CD8-positive, alpha-beta memory T cell (primary cell): ENCODE results near the gene APBA2. TPM values are rescaled to one million over a fixed set of nuclear protein-coding genes. Genes with fewer than 3 reads are reported as not detected.

Experiments
- CTCF ChIA-PET: fragments of 350-600 bp; sonication (Branson Sonifier 250); formaldehyde crosslinking; loops from one replicate; lab custom pipeline; 2021; ENCODE audit warnings: antibody characterized with exemption; lab: Charles Lee
- POLR2A ChIA-PET: fragments of 350-600 bp; sonication (Branson Sonifier 250); formaldehyde crosslinking; loops from one replicate; lab custom pipeline; 2021; ENCODE audit warnings: antibody characterized with exemption; lab: Charles Lee
- DNase-seq, 5 donors: peaks; one replicate each; pipeline versions ENCODE4 v3.0.0 to v3.0.0-alpha.2; 2020 to 2022; ENCODE audit warnings: mixed read lengths in 1 of 5
- H3K27ac ChIP-seq: one replicate; pipeline ENCODE4 v1.7.0; 2013; ENCODE audit warnings: low read depth, mild to moderate bottlenecking, low read length, moderate library complexity
- H3K27me3 ChIP-seq: 2 replicates; pipeline ENCODE4 v1.7.0; 2013; ENCODE audit warnings: low read length, mild to moderate bottlenecking; ENCODE audit not compliant: insufficient read depth, poor library complexity, severe bottlenecking
- H3K36me3 ChIP-seq: 2 replicates; pipeline ENCODE4 v1.7.0; 2013; ENCODE audit warnings: mild to moderate bottlenecking, low read length, moderate library complexity; ENCODE audit not compliant: insufficient read depth
- H3K4me1 ChIP-seq: 2 replicates; pipeline ENCODE4 v1.7.0; 2013; ENCODE audit warnings: mild to moderate bottlenecking, low read length, moderate library complexity; ENCODE audit not compliant: insufficient read depth
- H3K4me3 ChIP-seq: 2 replicates; pipeline ENCODE4 v1.7.0; 2013; ENCODE audit warnings: mild to moderate bottlenecking, low read length
- H3K9me3 ChIP-seq: 2 replicates; pipeline ENCODE4 v1.7.0; 2013; ENCODE audit warnings: mild to moderate bottlenecking, low read length
- H3K27ac Mint-ChIP-seq, 8 donors: one replicate each; pipeline ENCODE4 v1.8.0; 2020 to 2021; ENCODE audit warnings: mixed read lengths in 8 of 8, mild to moderate bottlenecking in 6 of 8, inconsistent platforms in 3 of 8, moderate library complexity in 3 of 8
- H3K27me3 Mint-ChIP-seq, 2 donors: one replicate each; pipeline ENCODE4 v1.8.0; 2020 to 2021; ENCODE audit warnings: mixed read lengths in 2 of 2, mild to moderate bottlenecking in 1 of 2, moderate library complexity in 1 of 2
- H3K36me3 Mint-ChIP-seq, 3 donors: one replicate each; pipeline ENCODE4 v1.8.0; 2020 to 2021; ENCODE audit warnings: mixed read lengths in 3 of 3, inconsistent platforms in 1 of 3, mild to moderate bottlenecking in 1 of 3
- H3K4me1 Mint-ChIP-seq, 3 donors: one replicate each; pipeline ENCODE4 v1.8.0; 2020 to 2021; ENCODE audit warnings: mixed read lengths in 3 of 3, inconsistent platforms in 1 of 3, mild to moderate bottlenecking in 1 of 3
- H3K4me3 Mint-ChIP-seq, 7 donors: one replicate each; pipeline ENCODE4 v1.8.0; 2020 to 2021; ENCODE audit warnings: mixed read lengths in 7 of 7, mild to moderate bottlenecking in 6 of 7, moderate library complexity in 4 of 7, inconsistent platforms in 2 of 7
- H3K9me3 Mint-ChIP-seq, 5 donors: one replicate each; pipeline ENCODE4 v1.8.0; 2020 to 2022; ENCODE audit warnings: mixed read lengths in 5 of 5, mild to moderate bottlenecking in 3 of 5, moderate library complexity in 2 of 5, inconsistent platforms in 1 of 5
- polyA plus RNA-seq: library from polyadenylated mRNA; unstranded; fragments of 300-500 nt; fragmentation: Illumina TruSeq; gene quantifications from one replicate; pipeline ENCODE4 v1.2.3, GENCODE V29; 2021
- total RNA-seq, 2 experiments: library from RNA; stranded (reverse); gene quantifications; one replicate each; pipeline ENCODE4 v1.2.3, GENCODE V29; 2021

The APBA2 gene
- total and polyA plus RNA-seq, 3 experiments from 2014 or later, result 15.7 to 38.8 (median 18.0) TPM

DNA sequence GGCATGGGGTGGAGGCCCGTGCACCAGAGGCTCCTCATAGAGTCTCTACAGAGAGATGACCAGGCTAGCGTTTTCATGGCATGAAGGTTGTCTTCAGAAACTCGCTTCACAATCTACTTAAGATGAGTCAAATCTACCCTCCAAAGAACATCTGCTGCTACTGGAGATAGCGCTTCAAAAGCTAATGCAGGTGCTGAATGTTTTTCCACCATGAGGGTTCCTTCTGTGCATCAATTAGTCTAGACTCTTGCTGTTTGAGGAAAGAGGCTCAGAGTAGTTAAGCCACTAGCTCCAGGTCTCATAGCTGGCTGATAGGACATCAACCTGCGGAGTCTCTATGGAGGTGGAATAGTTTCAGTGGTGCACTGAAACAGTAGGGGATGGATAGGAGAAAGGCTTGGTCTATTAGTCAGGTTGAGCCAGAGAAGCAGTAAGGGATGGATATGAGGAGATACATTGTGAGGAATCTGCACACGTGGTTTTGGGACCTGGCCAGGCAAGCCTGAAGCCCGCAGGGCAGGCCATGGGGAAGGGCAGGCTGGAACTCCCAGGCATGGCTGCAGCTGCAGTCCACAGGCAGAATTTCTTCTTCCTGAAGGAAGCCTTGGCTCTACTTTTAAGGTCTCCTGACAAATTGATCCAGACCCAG lies 117.5 kb downstream of the APBA2 start:
- ChIA-PET CTCF (no interaction called here), POLR2A (no interaction called here)
- H3K9me3 ChIP-seq, result no peaks in the 10 kb centered on the region
- Mint-ChIP-seq H3K4me3 (peak overlapping the region in 1 of 7 donors; percentile 12), H3K27ac (peak overlapping the region in 3 of 8 donors; percentile 34 to 94 (median 66)), H3K9me3 (no peaks in the 10 kb centered on the region), H3K4me1 (peaks cover 23 to 51% (median 28%) of the 10 kb centered on the region in 3 donors), H3K27me3 (no peaks in the 10 kb centered on the region), H3K36me3 (peaks cover 0 to 48% (median 3%) of the 10 kb centered on the region in 3 donors)
- H3K4me1 ChIP-seq, result peaks cover 7% of the 10 kb centered on the region
- H3K27me3 ChIP-seq, result no peaks in the 10 kb centered on the region
- DNase-seq, result no peak
- H3K36me3 ChIP-seq, result no peaks in the 10 kb centered on the region
- H3K4me3 ChIP-seq, result no peak overlapping the region
- no peak overlapping the region for H3K27ac ChIP-seq

DNA sequence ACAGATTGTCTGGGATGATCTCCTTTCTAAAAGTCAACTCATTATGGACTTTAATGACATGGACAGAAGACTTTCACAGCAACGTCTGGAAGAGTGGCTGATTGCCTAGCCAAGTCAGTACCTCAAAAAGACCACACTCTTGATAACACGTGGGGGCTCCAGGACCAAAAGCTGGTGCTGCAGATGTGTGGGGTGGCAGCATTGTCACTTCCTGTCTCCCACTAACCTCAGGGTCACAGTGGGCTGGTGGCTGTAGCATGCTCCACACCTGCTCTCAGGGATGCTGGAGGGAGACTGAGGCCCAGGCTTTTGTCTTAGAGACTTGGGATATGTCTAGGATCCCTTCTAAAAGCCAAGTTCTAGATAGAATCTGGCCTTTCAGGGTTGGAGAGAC lies 118.1 kb downstream of the APBA2 start:
- Histone ChIP-seq H3K36me3 (no peaks in the 10 kb centered on the region), H3K4me1 (peaks cover 7% of the 10 kb centered on the region), H3K9me3 (no peaks in the 10 kb centered on the region), H3K27ac (no peak overlapping the region), H3K4me3 (no peak overlapping the region), H3K27me3 (no peaks in the 10 kb centered on the region)
- no peaks in the 10 kb centered on the region for H3K27me3 Mint-ChIP-seq
- H3K4me1 Mint-ChIP-seq, result peaks cover 23 to 55% (median 32%) of the 10 kb centered on the region in 3 donors
- peak overlapping the region in 2 of 8 donors; percentile 34 to 60 for H3K27ac Mint-ChIP-seq
- H3K36me3 Mint-ChIP-seq, result peaks cover 0 to 45% (median 0%) of the 10 kb centered on the region in 3 donors
- ChIA-PET POLR2A (no interaction called here), CTCF (no interaction called here)
- no peak overlapping the region for H3K4me3 Mint-ChIP-seq
- DNase-seq, result peak in 1 of 5 donors; percentile 15
- no peaks in the 10 kb centered on the region for H3K9me3 Mint-ChIP-seq

DNA sequence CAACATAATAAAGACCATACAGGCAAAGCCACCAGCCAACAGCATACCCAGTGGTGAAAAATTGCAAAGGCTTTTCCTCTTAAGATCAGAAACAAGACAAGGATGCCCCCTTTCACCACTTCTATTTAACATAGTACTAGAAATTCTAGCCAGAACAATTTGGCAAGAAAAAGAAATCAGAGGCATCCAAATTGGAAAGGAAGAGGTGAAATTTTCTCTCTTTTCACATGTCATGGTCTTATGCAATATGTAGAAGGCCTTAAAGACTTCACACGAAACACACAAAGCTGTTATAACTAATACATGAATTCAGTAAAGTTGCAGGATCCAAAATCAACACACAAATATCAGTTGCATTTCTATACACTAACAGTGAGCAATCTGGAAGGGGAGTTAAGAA lies 120.2 kb downstream of the APBA2 start:
- Histone ChIP-seq H3K4me3 (no peak overlapping the region), H3K27me3 (no peaks in the 10 kb centered on the region), H3K36me3 (no peaks in the 10 kb centered on the region), H3K4me1 (peaks cover 7% of the 10 kb centered on the region), H3K9me3 (no peaks in the 10 kb centered on the region), H3K27ac (no peak overlapping the region)
- no peak overlapping the region for H3K27ac Mint-ChIP-seq
- POLR2A ChIA-PET, result no interaction called here
- H3K36me3 Mint-ChIP-seq, result peaks cover 0 to 31% (median 0%) of the 10 kb centered on the region in 3 donors
- peaks cover 25 to 65% (median 33%) of the 10 kb centered on the region in 3 donors for H3K4me1 Mint-ChIP-seq
- no peak overlapping the region for H3K4me3 Mint-ChIP-seq
- H3K27me3 Mint-ChIP-seq, result no peaks in the 10 kb centered on the region
- no peak for DNase-seq
- CTCF ChIA-PET, result interaction anchor here (1.2 kb wide), 1 partner anchor 84 kb away, joined by 3 read pairs; no protein-coding TSS in a partner anchor
- no peaks in the 10 kb centered on the region for H3K9me3 Mint-ChIP-seq

DNA sequence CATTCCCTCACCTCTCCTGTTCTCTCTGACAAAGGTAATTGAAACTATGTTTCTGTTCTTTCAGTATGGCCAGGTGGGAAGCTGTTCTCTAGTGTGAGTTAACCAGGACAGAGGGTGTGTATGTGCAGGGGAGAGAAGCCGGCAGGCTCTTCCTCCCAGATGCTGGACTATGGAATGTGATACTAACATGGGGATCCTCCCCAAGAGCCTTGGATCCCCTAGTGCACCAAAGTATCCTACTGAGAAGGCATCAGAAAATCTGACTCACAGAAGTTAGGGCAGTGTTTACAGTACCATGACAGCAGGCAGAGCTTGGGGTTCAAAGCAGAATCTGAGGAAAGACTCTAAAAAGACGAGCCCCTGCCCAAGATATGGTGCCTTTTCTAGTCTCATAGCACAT lies 123.1 kb downstream of the APBA2 start:
- no peaks in the 10 kb centered on the region for H3K36me3 ChIP-seq
- H3K4me3 Mint-ChIP-seq, result no peak overlapping the region
- DNase-seq, result no peak
- peaks cover under 1% of the 10 kb centered on the region for H3K4me1 ChIP-seq
- peaks cover 0 to 22% (median 2%) of the 10 kb centered on the region in 3 donors for H3K36me3 Mint-ChIP-seq
- no peaks in the 10 kb centered on the region for H3K27me3 Mint-ChIP-seq
- H3K9me3 ChIP-seq, result no peaks in the 10 kb centered on the region
- peaks cover 16 to 63% (median 26%) of the 10 kb centered on the region in 3 donors for H3K4me1 Mint-ChIP-seq
- H3K4me3 ChIP-seq, result no peak overlapping the region
- H3K27ac Mint-ChIP-seq, result peak overlapping the region in 2 of 8 donors; percentile 3 to 26
- H3K9me3 Mint-ChIP-seq, result no peaks in the 10 kb centered on the region
- ChIA-PET CTCF (no interaction called here), POLR2A (interaction anchor here (0.7 kb wide), 1 partner anchor 21 kb away, joined by 3 read pairs; no protein-coding TSS in a partner anchor)
- H3K27ac ChIP-seq, result no peak overlapping the region
- H3K27me3 ChIP-seq, result no peaks in the 10 kb centered on the region

DNA sequence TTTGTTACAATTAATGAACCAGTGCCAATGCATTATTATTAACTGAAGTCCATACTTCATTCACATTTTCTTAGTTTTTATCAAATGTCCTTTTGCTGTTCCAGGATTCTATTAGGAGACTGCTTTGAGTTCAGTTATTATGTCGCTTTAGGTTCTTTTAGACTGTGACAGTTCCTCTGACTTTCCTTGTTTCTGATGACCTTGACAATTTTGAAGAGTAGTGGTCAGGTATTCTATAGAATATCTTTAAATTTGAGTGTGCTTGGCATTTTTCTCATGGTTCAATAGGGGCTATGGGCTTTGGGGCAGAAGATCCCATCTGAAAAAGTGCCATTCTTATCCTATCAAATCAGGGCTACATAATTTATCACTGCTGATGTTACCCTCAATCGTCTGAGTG lies 126.3 kb downstream of the APBA2 start:
- Mint-ChIP-seq H3K27me3 (peaks cover 0 to 1% of the 10 kb centered on the region in 2 donors), H3K4me1 (peaks cover 12 to 80% (median 33%) of the 10 kb centered on the region in 3 donors), H3K9me3 (no peaks in the 10 kb centered on the region), H3K4me3 (no peak overlapping the region), H3K36me3 (peaks cover 0 to 37% (median 3%) of the 10 kb centered on the region in 3 donors), H3K27ac (peak overlapping the region in 1 of 8 donors; percentile 35)
- peaks cover 6% of the 10 kb centered on the region for H3K36me3 ChIP-seq
- H3K27me3 ChIP-seq, result no peaks in the 10 kb centered on the region
- H3K4me1 ChIP-seq, result peaks cover 8% of the 10 kb centered on the region
- DNase-seq, result no peak
- H3K27ac ChIP-seq, result no peak overlapping the region
- H3K9me3 ChIP-seq, result no peaks in the 10 kb centered on the region
- H3K4me3 ChIP-seq, result no peak overlapping the region
- POLR2A ChIA-PET, result no interaction called here
- CTCF ChIA-PET, result no interaction called here

DNA sequence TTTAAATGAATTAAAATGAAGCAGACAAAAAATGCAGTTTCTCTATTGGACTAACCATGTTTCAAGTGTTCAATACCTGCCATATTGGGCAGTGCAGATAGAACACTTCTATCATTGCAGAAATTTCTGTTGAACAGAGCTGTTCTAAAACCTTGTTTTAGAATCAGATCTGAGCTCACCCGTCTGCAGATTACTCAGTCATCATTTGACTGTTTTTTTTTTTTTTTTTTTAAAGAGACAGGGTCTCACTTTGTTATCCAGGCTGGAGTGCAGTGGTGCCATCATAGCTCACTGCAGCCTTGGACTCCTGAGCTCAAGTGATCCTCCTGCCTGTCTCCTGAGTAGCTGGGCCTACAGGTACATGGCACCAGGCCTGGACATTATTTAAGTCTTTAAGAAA lies 128.7 kb downstream of the APBA2 start:
- Histone ChIP-seq H3K27ac (no peak overlapping the region), H3K9me3 (no peaks in the 10 kb centered on the region), H3K36me3 (peaks cover 6% of the 10 kb centered on the region), H3K4me1 (peaks cover 8% of the 10 kb centered on the region), H3K27me3 (no peaks in the 10 kb centered on the region), H3K4me3 (no peak overlapping the region)
- ChIA-PET POLR2A (no interaction called here), CTCF (interaction anchor here (1.6 kb wide), 1 partner anchor 87 kb away, joined by 3 read pairs; no protein-coding TSS in a partner anchor)
- no peak overlapping the region for H3K4me3 Mint-ChIP-seq
- H3K9me3 Mint-ChIP-seq, result no peaks in the 10 kb centered on the region
- H3K36me3 Mint-ChIP-seq, result peaks cover 0 to 30% (median 3%) of the 10 kb centered on the region in 3 donors
- peaks cover 0 to 1% of the 10 kb centered on the region in 2 donors for H3K27me3 Mint-ChIP-seq
- no peak overlapping the region for H3K27ac Mint-ChIP-seq
- DNase-seq, result no peak
- peaks cover 12 to 84% (median 39%) of the 10 kb centered on the region in 3 donors for H3K4me1 Mint-ChIP-seq

DNA sequence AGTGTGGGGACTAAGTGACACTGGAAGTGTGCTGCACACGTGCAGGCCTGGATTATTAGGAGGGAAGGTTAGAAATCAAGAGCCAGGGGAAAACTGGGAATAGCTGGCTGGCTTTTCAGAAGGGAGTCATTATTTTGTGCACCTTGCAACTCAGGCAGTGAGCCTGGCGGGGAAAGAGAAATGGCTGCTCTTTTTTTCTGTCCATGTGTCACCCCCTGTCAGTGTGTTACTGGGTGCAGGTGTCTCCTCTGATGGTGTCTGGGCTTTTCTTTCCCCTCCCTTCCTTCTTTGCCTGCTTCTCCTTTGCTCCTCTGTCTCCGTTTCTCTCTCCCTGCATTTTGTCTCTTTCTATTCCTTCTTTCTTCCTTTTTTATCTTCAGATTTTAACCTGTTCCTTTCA lies 130.7 kb downstream of the APBA2 start:
- Histone ChIP-seq H3K4me3 (no peak overlapping the region), H3K4me1 (peaks cover 8% of the 10 kb centered on the region), H3K36me3 (peaks cover 6% of the 10 kb centered on the region), H3K27ac (no peak overlapping the region), H3K9me3 (no peaks in the 10 kb centered on the region), H3K27me3 (no peaks in the 10 kb centered on the region)
- ChIA-PET CTCF (interaction anchor here (1.6 kb wide), 1 partner anchor 38 kb away, joined by 4 read pairs; no protein-coding TSS in a partner anchor), POLR2A (no interaction called here)
- peaks cover 0 to 30% (median 3%) of the 10 kb centered on the region in 3 donors for H3K36me3 Mint-ChIP-seq
- peaks cover 0 to 1% of the 10 kb centered on the region in 2 donors for H3K27me3 Mint-ChIP-seq
- peaks cover 11 to 79% (median 40%) of the 10 kb centered on the region in 3 donors for H3K4me1 Mint-ChIP-seq
- peak overlapping the region in 3 of 8 donors; percentile 2 to 71 (median 42) for H3K27ac Mint-ChIP-seq
- no peak overlapping the region for H3K4me3 Mint-ChIP-seq
- DNase-seq, result no peak
- H3K9me3 Mint-ChIP-seq, result no peaks in the 10 kb centered on the region

DNA sequence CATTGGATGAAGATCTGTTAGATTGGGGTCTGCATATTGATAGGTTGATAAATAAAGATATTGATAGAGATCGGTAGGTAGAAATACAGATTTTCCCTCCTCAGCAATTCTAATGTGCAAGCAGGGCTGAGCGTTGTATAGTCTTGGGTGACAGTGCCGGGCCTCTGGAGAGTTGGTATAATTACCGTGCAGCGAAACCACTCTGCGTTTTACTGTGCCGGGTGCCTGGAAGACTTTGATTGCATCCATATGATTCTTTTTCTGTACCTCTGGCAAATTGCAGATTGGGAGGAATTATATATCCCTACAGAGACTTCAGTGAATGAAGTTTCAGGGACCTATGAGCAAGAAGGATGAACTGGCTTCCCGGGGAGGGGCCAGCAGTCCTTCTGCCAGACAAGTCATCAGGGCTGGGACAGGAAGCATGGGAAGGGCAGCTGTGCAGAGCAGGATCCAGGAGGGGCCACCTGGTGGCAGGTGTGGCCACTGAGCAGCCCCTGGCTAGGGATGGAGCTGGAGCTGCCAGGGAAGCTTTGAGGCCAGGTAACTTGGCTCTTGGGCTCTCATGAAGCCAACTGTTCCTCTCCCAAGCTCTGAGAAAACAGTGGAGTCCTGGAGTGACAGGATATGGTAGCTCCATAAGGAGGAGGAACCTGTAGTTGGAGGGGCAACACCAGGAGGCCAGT lies 132.5 kb downstream of the APBA2 start:
- Mint-ChIP-seq H3K4me3 (no peak overlapping the region), H3K9me3 (no peaks in the 10 kb centered on the region), H3K27me3 (peaks cover 0 to 1% of the 10 kb centered on the region in 2 donors), H3K4me1 (peaks cover 3 to 75% (median 33%) of the 10 kb centered on the region in 3 donors), H3K27ac (peak overlapping the region in 2 of 8 donors; percentile 24 to 68), H3K36me3 (peaks cover 0 to 30% (median 3%) of the 10 kb centered on the region in 3 donors)
- Histone ChIP-seq H3K36me3 (peaks cover 6% of the 10 kb centered on the region), H3K9me3 (no peaks in the 10 kb centered on the region), H3K4me3 (no peak overlapping the region), H3K27me3 (no peaks in the 10 kb centered on the region), H3K27ac (no peak overlapping the region), H3K4me1 (peaks cover 8% of the 10 kb centered on the region)
- no peak for DNase-seq
- ChIA-PET POLR2A (no interaction called here), CTCF (no interaction called here)
